IPS-18a (cell line): ENCODE results near the gene ATP2A1.
A peak's percentile ranks its signal among the peaks of the same experiment; 100 is the strongest.
"Not testable (repeated sequence)": the region's sequence is repeated elsewhere in the genome, so short reads cannot be mapped to it uniquely, and the experiment has no call there.

Experiments used
- H3K27ac ChIP-seq: one replicate; pipeline ENCODE4 v1.5.1; 2013; ENCODE audit warnings: low read length
- H3K27me3 ChIP-seq: one replicate; pipeline ENCODE4 v1.6.1; 2013; ENCODE audit warnings: mild to moderate bottlenecking, low read length; ENCODE audit not compliant: control insufficient read depth, insufficient read depth
- H3K36me3 ChIP-seq: one replicate; pipeline ENCODE4 v1.6.1; 2013; ENCODE audit warnings: low read depth, low read length; ENCODE audit not compliant: control insufficient read depth
- H3K4me1 ChIP-seq: one replicate; pipeline ENCODE4 v1.6.1; 2013; ENCODE audit warnings: low read depth, low read length; ENCODE audit not compliant: control insufficient read depth
- H3K4me3 ChIP-seq: one replicate; pipeline ENCODE4 v1.5.1; 2013; ENCODE audit warnings: low read length
- H3K9ac ChIP-seq: one replicate; pipeline ENCODE4 v1.6.1; 2013; ENCODE audit warnings: mild to moderate bottlenecking, low read length, moderate library complexity
- H3K9me3 ChIP-seq: one replicate; pipeline ENCODE4 v1.6.1; 2013; ENCODE audit warnings: low read depth, low read length; ENCODE audit not compliant: control insufficient read depth

ATP2A1 gene

GRCh38 chr16:28876973-28877654 is 1.2 kb upstream of the ATP2A1 start:
- Histone ChIP-seq H3K9ac (no peak overlapping the region), H3K9me3 (no peaks in the 10 kb centered on the region), H3K4me1 (no peaks in the 10 kb centered on the region), H3K27me3 (peaks cover 11% of the 10 kb centered on the region), H3K36me3 (peaks cover 6% of the 10 kb centered on the region), H3K27ac (no peak overlapping the region), H3K4me3 (no peak overlapping the region)

- H3K27ac ChIP-seq: no peak overlapping the region
- no peak overlapping the region for H3K9ac ChIP-seq
Measured at GRCh38 chr16:28877655-28878000, 660 bp upstream of the ATP2A1 start.

GRCh38 chr16:28879261-28879840 is 1.1 kb downstream of the ATP2A1 start:
- H3K27me3 ChIP-seq: peaks cover 11% of the 10 kb centered on the region
- peaks cover 1% of the 10 kb centered on the region for H3K36me3 ChIP-seq
- no peak overlapping the region for H3K27ac ChIP-seq
- H3K9ac ChIP-seq: peak overlapping the region; percentile 64
- H3K4me1 ChIP-seq: peaks cover 8% of the 10 kb centered on the region
- peak overlapping the region; percentile 71 for H3K4me3 ChIP-seq
- no peaks in the 10 kb centered on the region for H3K9me3 ChIP-seq

More at GRCh38 chr16:28877655-28878000, 660 bp upstream of the ATP2A1 start:
- Histone ChIP-seq H3K36me3 (peaks cover 6% of the 10 kb centered on the region), H3K4me1 (no peaks in the 10 kb centered on the region), H3K27me3 (peaks cover 11% of the 10 kb centered on the region), H3K9me3 (no peaks in the 10 kb centered on the region), H3K4me3 (no peak overlapping the region)

- no peaks in the 10 kb centered on the region for H3K36me3 ChIP-seq
- H3K27me3 ChIP-seq: peaks cover 11% of the 10 kb centered on the region
- peaks cover 8% of the 10 kb centered on the region for H3K4me1 ChIP-seq
- peak overlapping the region; percentile 54 for H3K27ac ChIP-seq
- H3K9ac ChIP-seq: peak overlapping the region; percentile 64
- H3K9me3 ChIP-seq: no peaks in the 10 kb centered on the region
- H3K4me3 ChIP-seq: peak overlapping the region; percentile 71
Measured at GRCh38 chr16:28879841-28880588, 1.7 kb downstream of the ATP2A1 start.

- Histone ChIP-seq H3K27me3 (peaks cover 11% of the 10 kb centered on the region), H3K36me3 (no peaks in the 10 kb centered on the region), H3K27ac (no peak overlapping the region), H3K4me1 (peaks cover 8% of the 10 kb centered on the region), H3K9ac (peak overlapping the region; percentile 64), H3K9me3 (no peaks in the 10 kb centered on the region), H3K4me3 (peak overlapping the region; percentile 71)
Measured at GRCh38 chr16:28880589-28880915, 2.3 kb downstream of the ATP2A1 start.

- Histone ChIP-seq H3K4me3 (no peak overlapping the region), H3K9ac (no peak overlapping the region), H3K36me3 (no peaks in the 10 kb centered on the region), H3K27ac (no peak overlapping the region), H3K27me3 (peaks cover 11% of the 10 kb centered on the region), H3K4me1 (peaks cover 8% of the 10 kb centered on the region), H3K9me3 (no peaks in the 10 kb centered on the region)
Measured at GRCh38 chr16:28880955-28881354, 2.7 kb downstream of the ATP2A1 start.

- H3K36me3 ChIP-seq, H3K9me3 ChIP-seq, H3K4me1 ChIP-seq, H3K9ac ChIP-seq, H3K4me3 ChIP-seq, H3K27ac ChIP-seq: not testable (repeated sequence)
- H3K27me3 ChIP-seq: peaks cover 11% of the 10 kb centered on the region
Measured at GRCh38 chr16:28881565-28881964, 3.3 kb downstream of the ATP2A1 start.

- no peak overlapping the region for H3K27ac ChIP-seq
- H3K36me3 ChIP-seq: no peaks in the 10 kb centered on the region
- H3K4me1 ChIP-seq: peaks cover 8% of the 10 kb centered on the region
- no peak overlapping the region for H3K9ac ChIP-seq
- no peak overlapping the region for H3K4me3 ChIP-seq
- peaks cover 11% of the 10 kb centered on the region for H3K27me3 ChIP-seq
- H3K9me3 ChIP-seq: no peaks in the 10 kb centered on the region
Measured at GRCh38 chr16:28882551-28883160, 4.4 kb downstream of the ATP2A1 start.

GRCh38 chr16:28883221-28883996 is 5.1 kb downstream of the ATP2A1 start:
- Histone ChIP-seq H3K27ac (no peak overlapping the region), H3K36me3 (no peaks in the 10 kb centered on the region), H3K27me3 (peaks cover 11% of the 10 kb centered on the region), H3K4me3 (no peak overlapping the region), H3K9ac (no peak overlapping the region), H3K4me1 (peaks cover 8% of the 10 kb centered on the region), H3K9me3 (no peaks in the 10 kb centered on the region)

GRCh38 chr16:28884045-28884444 is 5.8 kb downstream of the ATP2A1 start:
- Histone ChIP-seq H3K4me1 (peaks cover 8% of the 10 kb centered on the region), H3K9me3 (no peaks in the 10 kb centered on the region), H3K27ac (no peak overlapping the region), H3K4me3 (no peak overlapping the region), H3K27me3 (peaks cover 11% of the 10 kb centered on the region), H3K9ac (no peak overlapping the region), H3K36me3 (no peaks in the 10 kb centered on the region)

- Histone ChIP-seq H3K27ac (no peak overlapping the region), H3K4me3 (no peak overlapping the region), H3K9ac (no peak overlapping the region), H3K9me3 (no peaks in the 10 kb centered on the region), H3K4me1 (peaks cover 8% of the 10 kb centered on the region), H3K27me3 (no peaks in the 10 kb centered on the region), H3K36me3 (no peaks in the 10 kb centered on the region)
Measured at GRCh38 chr16:28886945-28887344, 8.7 kb downstream of the ATP2A1 start.
